GM12878 (cell line): ENCODE results near the gene TRIM38. TPM values are rescaled to one million over a fixed set of nuclear protein-coding genes. Genes with fewer than 3 reads are reported as not detected.

Experiments used
- ATAC-seq: fragments of 200-7000 bp; cut with Tn5 transposase; 3 replicates; pipeline ENCODE4 v1.9.1; 2020; ENCODE audit warnings: mild to moderate bottlenecking, moderate library complexity
- BruUV-seq: library from RNA; stranded (reverse); fragments of 400-500 nt; replicated peaks from 2 replicates; lab custom pipeline; 2021; lab: Mats Ljungman, UMichigan
- CTCF ChIA-PET: fragments of 300-600 bp; sonication (Branson Sonifier 250); formaldehyde crosslinking; extraction: SDS; loops from one replicate; lab custom pipeline; 2021; ENCODE audit warnings: inconsistent platforms; lab: Yijun Ruan, JAX
- POLR2A ChIA-PET: fragments of 350-600 bp; formaldehyde crosslinking; extraction: SDS; loops from one replicate; lab custom pipeline; 2021; ENCODE audit warnings: inconsistent platforms; lab: Charles Lee
- RAD21 ChIA-PET: fragments of 300-600 bp; sonication (Branson Sonifier 250); formaldehyde crosslinking; loops from one replicate; lab custom pipeline; 2023; ENCODE audit warnings: antibody characterized with exemption; ENCODE audit not compliant: unreplicated experiment; lab: Charles Lee
- SMC1A ChIA-PET: fragments of 300-600 bp; sonication (Branson Sonifier 250); formaldehyde crosslinking; loops from one replicate; lab custom pipeline; 2023; ENCODE audit not compliant: unreplicated experiment, uncharacterized antibody; lab: Charles Lee
- DNase-seq: peaks from one replicate; pipeline ENCODE4 v3.0.0-alpha.2; 2011; ENCODE audit warnings: low read depth, low spot score
- FAIRE-seq: peaks from 3 replicates; lab custom pipeline; 2011; peaks lifted over from hg19 to GRCh38; lab: Jason Lieb, UNC
- H2AFZ ChIP-seq: 2 replicates; pipeline ENCODE4 v1.6.0; 2011; ENCODE audit warnings: low read depth, low read length, control low read depth; ENCODE audit not compliant: control insufficient read depth
- H3K27ac ChIP-seq: 2 replicates; pipeline ENCODE4 v1.5.1; 2011; ENCODE audit warnings: control low read depth; ENCODE audit not compliant: control insufficient read depth, insufficient read depth
- H3K27me3 ChIP-seq, 2 experiments: replicated peaks in 1 of 2; 2 replicates each; pipeline versions ENCODE4 v1.6.0 to v1.6.1; 2011; ENCODE audit warnings: low read length in 1 of 2; ENCODE audit not compliant: control insufficient read depth in 2 of 2, insufficient read depth in 2 of 2
- H3K36me3 ChIP-seq, 2 experiments: 2 replicates each; pipeline ENCODE4 v1.5.1; 2011; ENCODE audit warnings: low read length in 1 of 2; ENCODE audit not compliant: control insufficient read depth in 2 of 2, insufficient read depth in 2 of 2
- H3K4me1 ChIP-seq: 2 replicates; pipeline ENCODE4 v1.6.1; 2011; ENCODE audit warnings: mild to moderate bottlenecking, low read length, moderate library complexity, mixed read lengths; ENCODE audit not compliant: control insufficient read depth, insufficient read depth
- H3K4me2 ChIP-seq: 2 replicates; pipeline ENCODE4 v1.6.0; 2011; ENCODE audit warnings: control low read depth; ENCODE audit not compliant: control insufficient read depth, insufficient read depth
- H3K4me3 ChIP-seq: fragments of 200-600 bp; sonication (generic); 2 replicates; pipeline ENCODE4 v1.5.1; 2016
- H3K79me2 ChIP-seq: 2 replicates; pipeline ENCODE4 v1.6.0; 2011; ENCODE audit warnings: low read length; ENCODE audit not compliant: control insufficient read depth, insufficient read depth
- H3K9ac ChIP-seq: 2 replicates; pipeline ENCODE4 v1.8.0; 2011; ENCODE audit warnings: low read length, control low read depth, mixed read lengths; ENCODE audit not compliant: control insufficient read depth, insufficient read depth
- H3K9me3 ChIP-seq: replicated peaks from 3 replicates; pipeline ENCODE4 v1.5.1; 2011; ENCODE audit warnings: mild to moderate bottlenecking, low read length; ENCODE audit not compliant: control insufficient read depth, insufficient read depth
- H4K20me1 ChIP-seq: 2 replicates; pipeline ENCODE4 v1.6.0; 2011; ENCODE audit not compliant: control insufficient read depth, insufficient read depth
- EP300 ChIP-seq, 2 experiments: fragments of 150-350 bp in 1 of 2; IDR thresholded peaks; 2 replicates each; pipeline ENCODE4 v1.6.1; 2011 to 2012; ENCODE audit warnings: low read depth in 2 of 2, low read length in 2 of 2, borderline replicate concordance in 1 of 2, improper control_type of control experiment in 1 of 2, inconsistent platforms in 1 of 2; ENCODE audit not compliant: control insufficient read depth in 1 of 2
- JUNB ChIP-seq: IDR thresholded peaks from 2 replicates; pipeline ENCODE4 v1.6.1; 2016; ENCODE audit warnings: antibody characterized with exemption, mild to moderate bottlenecking
- RCOR1 ChIP-seq: conservative IDR thresholded peaks from 2 replicates; pipeline ENCODE4 v1.6.1; 2012; ENCODE audit warnings: low read depth, low read length, improper control_type of control experiment
- SMARCA5 ChIP-seq: fragments of 450-650 bp; IDR thresholded peaks from 2 replicates; pipeline ENCODE4 v1.6.1; 2017; ENCODE audit warnings: mild to moderate bottlenecking
- SPI1 ChIP-seq: IDR thresholded peaks from 2 replicates; pipeline ENCODE4 v1.6.1; 2011; ENCODE audit warnings: low read depth, mild to moderate bottlenecking, low read length, moderate library complexity, borderline replicate concordance; ENCODE audit not compliant: insufficient read depth
- ZBTB11 ChIP-seq: fragments of 450-650 bp; formaldehyde crosslinking; IDR thresholded peaks from 2 replicates; pipeline ENCODE4 v1.5.0; 2022; ENCODE audit warnings: mild to moderate bottlenecking, missing genetic modification characterization
- ZBTB4 ChIP-seq: fragments of 450-650 bp; formaldehyde crosslinking; IDR thresholded peaks from 2 replicates; pipeline ENCODE4 v1.4.0; 2022; ENCODE audit warnings: mild to moderate bottlenecking, moderate library complexity
- ZNF207 ChIP-seq: fragments of 450-650 bp; IDR thresholded peaks from 2 replicates; pipeline ENCODE4 v1.6.1; 2014; ENCODE audit warnings: antibody characterized with exemption, mild to moderate bottlenecking, borderline replicate concordance
- in situ Hi-C: fragments of 300-500 bp; cut with MboI; formaldehyde crosslinking; loops from 9 replicates; pipeline ENCODE4 v1.14.3; 2018; ENCODE audit warnings: mixed read lengths
- intact Hi-C: fragments of 100-400 bp; cut with micrococcal nuclease; formaldehyde crosslinking; loops from one replicate; pipeline ENCODE4 v1.14.2; 2022; ENCODE audit not compliant: unreplicated experiment
- polyA plus RNA-seq, 11 experiments: library from polyadenylated mRNA; depleted of rRNA in 4 of 11; unstranded in 6 of 11; stranded (reverse) in 5 of 11; fragments of >200 nt; fragmentation: Nextera tagmentation in 4 of 11; fragmentation: Illumina TruSeq in 1 of 11; extraction: Ambion mirVana in 4 of 11; extraction: Trizol in 1 of 11; gene quantifications; 1 replicate in 1 of 11; 2 replicates in 10 of 11; pipeline versions ENCODE4 v1.2.1 to v1.2.3, GENCODE V29; 2011 to 2016; ENCODE audit warnings: inconsistent platforms in 2 of 11, missing spikeins in 2 of 11, low read depth in 1 of 11
- total RNA-seq, 4 experiments: library from RNA; depleted of rRNA in 3 of 4; stranded (reverse); fragments of >200 nt in 3 of 4; fragmentation: Illumina TruSeq in 1 of 4; extraction: Trizol in 1 of 4; gene quantifications; 2 replicates each; pipeline versions ENCODE4 v1.2.1 to v1.2.3, GENCODE V29; 2013 to 2021
- TF ChIP-seq, protein P1 (sequence below): fragments of 150-350 bp; IDR thresholded peaks from 2 replicates; pipeline ENCODE4 v1.6.1; 2016; ENCODE audit warnings: low read depth, low read length

TRIM38 gene
- total and polyA plus RNA-seq, 10 of the 15 experiments (the other 5 are each of a cell fraction or from before 2014, with no cell fraction given) = 4.5 to 14.7 (median 11.1) TPM

DNA sequence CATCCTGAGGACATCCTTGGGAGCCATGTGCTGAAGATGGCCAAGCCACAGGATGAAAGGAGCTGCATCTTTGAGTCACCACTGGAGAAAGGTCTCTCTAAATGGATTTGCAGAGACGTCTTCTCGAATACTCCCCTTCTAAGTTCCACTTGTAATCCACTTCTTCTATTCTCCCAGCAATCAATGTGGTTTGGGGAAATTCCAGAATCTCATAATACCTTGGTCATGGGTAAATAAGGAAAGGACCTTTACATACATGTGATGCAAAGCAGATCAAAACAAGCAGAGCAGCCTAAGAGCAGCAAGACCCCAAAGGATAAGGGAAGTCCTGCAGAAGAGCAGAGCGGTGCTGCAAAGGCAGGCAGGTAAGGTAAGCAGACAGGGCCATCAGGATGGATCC, 35.3 kb downstream of the TRIM38 start (continued):
- TF ChIP-seq, protein P1, sequence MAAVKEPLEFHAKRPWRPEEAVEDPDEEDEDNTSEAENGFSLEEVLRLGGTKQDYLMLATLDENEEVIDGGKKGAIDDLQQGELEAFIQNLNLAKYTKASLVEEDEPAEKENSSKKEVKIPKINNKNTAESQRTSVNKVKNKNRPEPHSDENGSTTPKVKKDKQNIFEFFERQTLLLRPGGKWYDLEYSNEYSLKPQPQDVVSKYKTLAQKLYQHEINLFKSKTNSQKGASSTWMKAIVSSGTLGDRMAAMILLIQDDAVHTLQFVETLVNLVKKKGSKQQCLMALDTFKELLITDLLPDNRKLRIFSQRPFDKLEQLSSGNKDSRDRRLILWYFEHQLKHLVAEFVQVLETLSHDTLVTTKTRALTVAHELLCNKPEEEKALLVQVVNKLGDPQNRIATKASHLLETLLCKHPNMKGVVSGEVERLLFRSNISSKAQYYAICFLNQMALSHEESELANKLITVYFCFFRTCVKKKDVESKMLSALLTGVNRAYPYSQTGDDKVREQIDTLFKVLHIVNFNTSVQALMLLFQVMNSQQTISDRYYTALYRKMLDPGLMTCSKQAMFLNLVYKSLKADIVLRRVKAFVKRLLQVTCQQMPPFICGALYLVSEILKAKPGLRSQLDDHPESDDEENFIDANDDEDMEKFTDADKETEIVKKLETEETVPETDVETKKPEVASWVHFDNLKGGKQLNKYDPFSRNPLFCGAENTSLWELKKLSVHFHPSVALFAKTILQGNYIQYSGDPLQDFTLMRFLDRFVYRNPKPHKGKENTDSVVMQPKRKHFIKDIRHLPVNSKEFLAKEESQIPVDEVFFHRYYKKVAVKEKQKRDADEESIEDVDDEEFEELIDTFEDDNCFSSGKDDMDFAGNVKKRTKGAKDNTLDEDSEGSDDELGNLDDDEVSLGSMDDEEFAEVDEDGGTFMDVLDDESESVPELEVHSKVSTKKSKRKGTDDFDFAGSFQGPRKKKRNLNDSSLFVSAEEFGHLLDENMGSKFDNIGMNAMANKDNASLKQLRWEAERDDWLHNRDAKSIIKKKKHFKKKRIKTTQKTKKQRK = no peak
- TF ChIP-seq RCOR1 (no peak), EP300 (IDR thresholded peaks at IDR 0.05; ENCODE audit: borderline replicate concordance in 1 of 2, control insufficient read depth in 1 of 2, low read depth in 2 of 2, low read length in 2 of 2) (no peak), ZNF207 (no peak), JUNB (no peak), SPI1 (no peak)

DNA sequence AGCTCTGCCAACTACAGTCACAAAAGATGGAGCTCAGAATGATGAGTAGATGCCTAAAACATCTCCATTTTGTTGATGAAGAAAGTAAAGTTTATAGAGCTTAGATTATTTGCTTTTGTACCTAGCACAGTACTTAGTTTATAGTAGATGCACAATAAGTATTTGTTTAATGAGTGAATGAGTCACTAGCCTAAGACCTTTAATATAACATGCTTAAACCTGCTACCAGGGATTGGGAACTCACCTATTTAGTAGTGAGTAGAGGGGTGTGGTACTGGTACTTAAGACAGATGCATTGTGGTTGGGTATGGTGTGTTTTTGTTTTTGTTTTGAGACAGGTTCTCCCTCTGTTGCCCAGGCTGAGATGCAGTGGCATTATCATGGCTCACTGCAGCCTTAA, 35.8 kb downstream of the TRIM38 start:
- no peak for FAIRE-seq
- in situ Hi-C loops = no loop called here
- no peak for TF ChIP-seq ZBTB11 (CRISPR knock-in tag)
- no peak for TF ChIP-seq SMARCA5
- TF ChIP-seq ZBTB4 (CRISPR knock-in tag) = no peak

More for the DNA sequence above, 35.8 kb downstream of the TRIM38 start:
- no peak overlapping the region for H3K4me2 ChIP-seq
- no peaks in the 10 kb centered on the region; a peak in 1 of 4 replicates for H3K36me3 ChIP-seq
- no TSS peak for BruUV-seq
- H4K20me1 ChIP-seq = no peaks in the 10 kb centered on the region
- DNase-seq (no peak), ATAC-seq (no peak)
- H3K79me2 ChIP-seq = no peaks in the 10 kb centered on the region
- no peak overlapping the region for H3K4me3 ChIP-seq
- SMC1A ChIA-PET = interaction anchor here (0.6 to 1.0 kb wide), 4 partner anchors 36 to 1055 kb away, joined by 3 to 4 read pairs (median 4); partner anchors contain the start of gene TRIM38
- peaks cover 4% of the 10 kb centered on the region for H3K4me1 ChIP-seq
- H3K9ac ChIP-seq = no peak overlapping the region
- RAD21 ChIA-PET = interaction anchor here (0.6 kb wide), 1 partner anchor 23 kb away, joined by 3 read pairs; a partner anchor contains a TSS
- no peaks in the 10 kb centered on the region for H3K9me3 ChIP-seq
- CTCF ChIA-PET = interaction anchor here (0.7 to 3.0 kb wide), 4 partner anchors 28 to 279 kb away, joined by 3 to 18 read pairs (median 5); no protein-coding TSS in a partner anchor
- H3K27ac ChIP-seq = no peak overlapping the region
- H2AFZ ChIP-seq = no peak overlapping the region
- H3K27me3 ChIP-seq = no peaks in the 10 kb centered on the region
- intact Hi-C loops = loop anchor here (10.0 kb wide), 1 partner anchor 774 kb away; no protein-coding TSS in a partner anchor
- POLR2A ChIA-PET = interaction anchor here (1.5 kb wide), 1 partner anchor 13 kb away, joined by 3 read pairs; no protein-coding TSS in a partner anchor
